HCT116 (cell line): ENCODE results near the gene SH3GLB2. TPM values are rescaled to one million over a fixed set of nuclear protein-coding genes. Genes with fewer than 3 reads are reported as not detected.
A peak's percentile ranks its signal among the peaks of the same experiment; 100 is the strongest.

Experiments used
- ATAC-seq: fragments of 200-7000 bp; cut with Tn5 transposase; 2 replicates; pipeline ENCODE4 v1.9.1; 2020; ENCODE audit warnings: mild to moderate bottlenecking, moderate library complexity
- BruUV-seq: library from RNA; stranded (reverse); fragments of 400-500 nt; replicated peaks from 2 replicates; lab custom pipeline; 2021; lab: Mats Ljungman, UMichigan
- CTCF ChIA-PET: fragments of 300-600 bp; sonication (Branson Sonifier 250); formaldehyde crosslinking; loops from one replicate; lab custom pipeline; 2021; ENCODE audit warnings: antibody characterized with exemption; lab: Charles Lee
- POLR2A ChIA-PET: fragments of 300-600, 350-600 bp; sonication (Branson Sonifier 250); formaldehyde crosslinking; loops from one replicate; lab custom pipeline; 2021; ENCODE audit warnings: antibody characterized with exemption; lab: Charles Lee
- RAD21 ChIA-PET, 2 experiments: fragments of 300-600 bp; sonication (Branson Sonifier 250); formaldehyde crosslinking; loops; one replicate each; lab custom pipeline; 2023; ENCODE audit warnings: low total read pairs in 2 of 2; ENCODE audit not compliant: uncharacterized antibody in 2 of 2, unreplicated experiment in 2 of 2, low non-redundant PET in 1 of 2; lab: Charles Lee
- DNase-seq: peaks from one replicate; pipeline ENCODE4 v3.0.0-alpha.2; 2010; ENCODE audit warnings: low read depth, low spot score
- H2AFZ ChIP-seq: fragments of 200-600 bp; shearing (Covaris generic), sonication (generic); 2 replicates; pipeline ENCODE4 v1.6.1; 2017; ENCODE audit warnings: low read depth, mixed run types, mixed read lengths, antibody characterized with exemption, low read length; ENCODE audit not compliant: poor library complexity, severe bottlenecking
- H3K27ac ChIP-seq: 2 replicates; pipeline ENCODE4 v1.5.1; 2012; ENCODE audit warnings: low read depth, low read length
- H3K27me3 ChIP-seq: fragments of 200-600 bp; sonication (generic); 2 replicates; pipeline ENCODE4 v1.6.1; 2016; ENCODE audit warnings: mixed run types, low read length, mixed read lengths; ENCODE audit not compliant: insufficient read depth
- H3K36me3 ChIP-seq, 2 experiments: fragments of 200-500 bp in 1 of 2; fragments of 200-600 bp in 1 of 2; sonication (Bioruptor generic) in 1 of 2; sonication (generic) in 1 of 2; 2 replicates each; pipeline versions ENCODE4 v1.5.1 to v1.6.1; 2014 to 2016; ENCODE audit warnings: low read length in 2 of 2, inconsistent platforms in 1 of 2, mixed read lengths in 1 of 2, mixed run types in 1 of 2; ENCODE audit not compliant: insufficient read depth in 2 of 2, control insufficient read depth in 1 of 2
- H3K4me1 ChIP-seq, 2 experiments: fragments of 200-600 bp in 1 of 2; sonication (generic) in 1 of 2; 2 replicates each; pipeline versions ENCODE4 v1.5.1 to v1.6.1; 2012 to 2017; ENCODE audit warnings: low read length in 2 of 2, inconsistent platforms in 1 of 2, mild to moderate bottlenecking in 1 of 2, mixed read lengths in 1 of 2, mixed run types in 1 of 2, moderate library complexity in 1 of 2; ENCODE audit not compliant: insufficient read depth in 2 of 2, control insufficient read depth in 1 of 2
- H3K4me2 ChIP-seq: fragments of 200-600 bp; sonication (generic); 2 replicates; pipeline ENCODE4 v1.6.1; 2017; ENCODE audit warnings: mixed run types, low read length, mixed read lengths
- H3K4me3 ChIP-seq, 2 experiments: fragments of 200-600 bp in 1 of 2; sonication (generic) in 1 of 2; replicated peaks in 1 of 2; 2 replicates each; pipeline ENCODE4 v1.5.1; 2011 to 2016; ENCODE audit warnings: low read length in 2 of 2, control low read depth in 1 of 2, low read depth in 1 of 2, mild to moderate bottlenecking in 1 of 2, mixed read lengths in 1 of 2, mixed run types in 1 of 2
- H3K79me2 ChIP-seq: fragments of 200-600 bp; sonication (generic); 2 replicates; pipeline ENCODE4 v1.6.1; 2017; ENCODE audit warnings: mild to moderate bottlenecking, mixed run types, low read length, moderate library complexity, mixed read lengths; ENCODE audit not compliant: insufficient read depth
- H3K9ac ChIP-seq: fragments of 200-600 bp; sonication (generic); 2 replicates; pipeline ENCODE4 v1.6.1; 2016; ENCODE audit warnings: low read length, mixed read lengths
- H3K9me2 ChIP-seq: fragments of 200-600 bp; sonication (generic), shearing (Covaris generic); 2 replicates; pipeline ENCODE4 v1.6.1; 2017; ENCODE audit warnings: mixed run types, mild to moderate bottlenecking, moderate library complexity; ENCODE audit not compliant: insufficient read depth
- H3K9me3 ChIP-seq, 2 experiments: fragments of 200-500 bp in 1 of 2; fragments of 200-600 bp in 1 of 2; sonication (Bioruptor generic) in 1 of 2; sonication (generic) in 1 of 2; 2 replicates each; pipeline ENCODE4 v1.6.1; 2014 to 2017; ENCODE audit warnings: low read length in 2 of 2, mixed read lengths in 2 of 2, inconsistent platforms in 1 of 2, low read depth in 1 of 2, mild to moderate bottlenecking in 1 of 2, mixed run types in 1 of 2, moderate library complexity in 1 of 2; ENCODE audit not compliant: control insufficient read depth in 1 of 2, insufficient read depth in 1 of 2
- H4K20me1 ChIP-seq: fragments of 200-600 bp; sonication (generic), shearing (Covaris generic); 2 replicates; pipeline ENCODE4 v1.6.1; 2017; ENCODE audit warnings: mixed run types, mild to moderate bottlenecking, moderate library complexity; ENCODE audit not compliant: insufficient read depth
- ELF1 ChIP-seq: IDR thresholded peaks from 2 replicates; pipeline ENCODE4 v1.6.1; 2012; ENCODE audit warnings: low read depth, borderline replicate concordance
- EZH2 ChIP-seq: fragments of 200-600 bp; sonication (generic); IDR thresholded peaks from 2 replicates; pipeline ENCODE4 v1.6.1; 2017; ENCODE audit warnings: antibody characterized with exemption, mixed run types
- EZH2phosphoT487 ChIP-seq: fragments of 200-600 bp; IDR thresholded peaks from 2 replicates; pipeline ENCODE4 v1.6.1; 2018; ENCODE audit warnings: antibody characterized with exemption, borderline replicate concordance
- RAD21 ChIP-seq: IDR thresholded peaks from 2 replicates; pipeline ENCODE4 v1.6.1; 2012; ENCODE audit warnings: low read depth, mild to moderate bottlenecking
- SIN3A ChIP-seq: IDR thresholded peaks from 2 replicates; pipeline ENCODE4 v1.6.1; 2012; ENCODE audit warnings: low read depth
- SP1 ChIP-seq: IDR thresholded peaks from 2 replicates; pipeline ENCODE4 v1.6.1; 2012; ENCODE audit warnings: low read depth
- YY1 ChIP-seq: IDR thresholded peaks from 2 replicates; pipeline ENCODE4 v1.6.1; 2011; ENCODE audit warnings: low read length, low read depth, moderate library complexity, mild to moderate bottlenecking; ENCODE audit not compliant: insufficient replicate concordance; ENCODE audit errors: extremely low read depth
- ZFX ChIP-seq: fragments of 450-650 bp; IDR thresholded peaks from 2 replicates; pipeline ENCODE4 v1.6.1; 2017
- intact Hi-C: fragments of 100-400 bp; cut with micrococcal nuclease; formaldehyde crosslinking; loops from 2 replicates; pipeline ENCODE4 v1.10.0; 2022
- total RNA-seq: library from RNA; stranded (reverse); gene quantifications from one replicate; pipeline ENCODE4 v1.2.1, GENCODE V29; 2021; ENCODE audit not compliant: unreplicated experiment

SH3GLB2 gene
- total RNA-seq, 1 experiment from 2014 or later, result 87.9 TPM

DNA sequence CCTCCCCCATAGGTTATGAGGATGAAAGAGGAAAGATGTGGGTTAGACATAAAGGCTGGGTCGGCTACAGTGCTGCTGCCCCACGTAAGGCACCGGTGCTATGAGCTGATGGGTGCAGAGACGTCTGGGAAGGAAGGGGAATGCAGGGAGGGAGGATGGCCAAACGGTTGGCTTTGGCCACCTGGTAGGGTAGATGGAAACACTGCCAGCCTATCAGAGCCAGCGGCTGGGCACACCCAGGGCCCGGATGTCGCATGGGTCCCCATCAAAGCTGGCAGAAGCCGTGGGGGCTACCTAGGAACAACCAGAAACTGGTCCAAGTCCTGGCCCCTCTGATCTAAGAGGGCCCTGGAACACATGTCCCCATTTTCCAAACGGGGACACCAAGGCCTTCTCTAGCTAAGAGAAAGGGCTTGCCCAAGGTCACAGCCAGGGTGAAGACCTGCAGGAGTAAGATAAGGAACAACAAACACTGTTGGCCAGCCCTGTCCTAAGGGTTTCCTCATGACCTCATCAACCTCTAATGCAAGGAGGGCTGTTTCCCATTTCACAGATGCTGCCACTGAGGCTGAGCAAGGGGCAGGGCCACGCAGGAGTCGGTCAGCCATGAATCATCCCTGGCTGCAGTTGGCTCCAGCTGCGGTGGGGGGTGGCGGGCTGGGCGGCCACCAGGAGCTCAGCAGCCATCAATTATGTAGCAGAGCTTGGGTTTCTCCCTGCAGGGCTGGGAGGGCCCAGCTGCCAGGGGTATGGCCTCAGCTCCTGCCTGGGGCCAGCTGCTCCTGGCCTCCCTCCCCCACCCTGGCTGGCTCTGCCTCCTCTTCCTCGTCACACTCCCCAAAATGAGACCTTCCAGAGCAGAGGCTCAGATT lies 4.9 kb downstream of the SH3GLB2 start:
- DNase-seq, result no peak
- no peak overlapping the region for H3K9ac ChIP-seq
- H3K9me2 ChIP-seq, result no peaks in the 10 kb centered on the region
- H3K9me3 ChIP-seq, result no peaks in the 10 kb centered on the region
- H2AFZ ChIP-seq, result no peak overlapping the region
- H3K4me2 ChIP-seq, result peak overlapping the region; percentile 42
- ATAC-seq, result no peak
- H3K79me2 ChIP-seq, result peaks cover 43% of the 10 kb centered on the region
- H3K27me3 ChIP-seq, result no peaks in the 10 kb centered on the region
- TF ChIP-seq YY1 (no peak), RAD21 (no peak), ZFX (no peak), ELF1 (no peak)
- H3K4me1 ChIP-seq, result peaks cover 22 to 44% of the 10 kb centered on the region in 2 experiments; a peak in 3 of 4 replicates
- POLR2A ChIA-PET, result interaction anchor here (0.7 kb wide), 1 partner anchor 511 kb away, joined by 4 read pairs; no protein-coding TSS in a partner anchor
- H4K20me1 ChIP-seq, result no peaks in the 10 kb centered on the region; the same call in 1 of the 2 replicates
- H3K27ac ChIP-seq, result no peak overlapping the region
- intact Hi-C loops, result no loop called here
- RAD21 ChIA-PET, result no interaction called here
- H3K4me3 ChIP-seq, result no peak overlapping the region
- H3K36me3 ChIP-seq, result peaks cover 0 to 3% of the 10 kb centered on the region in 2 experiments; a peak in 1 of 4 replicates
- CTCF ChIA-PET, result interaction anchor here (1.1 kb wide), 1 partner anchor 17 kb away, joined by 3 read pairs; no protein-coding TSS in a partner anchor
- no TSS peak for BruUV-seq

DNA sequence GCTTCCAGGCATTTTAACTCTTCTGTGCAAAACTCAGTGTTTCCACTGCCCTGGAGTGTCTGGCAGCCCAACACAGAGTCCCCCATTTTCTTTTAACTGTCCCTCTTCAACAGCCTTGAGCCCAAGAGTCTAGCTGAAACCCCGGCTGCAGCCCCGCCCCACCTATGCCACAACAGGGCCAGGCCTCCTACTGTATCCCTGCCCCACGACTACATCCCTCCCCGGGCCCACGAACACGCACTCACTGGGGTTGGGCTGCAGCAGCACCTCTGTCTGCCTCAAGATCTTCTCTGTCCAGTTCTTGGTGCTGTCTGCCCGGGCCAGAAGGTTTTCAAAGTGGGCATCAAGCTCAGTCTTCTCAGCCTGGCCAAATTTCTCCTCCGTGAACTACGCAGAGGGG lies 6.1 kb downstream of the SH3GLB2 start:
- Histone ChIP-seq H3K79me2 (peaks cover 36% of the 10 kb centered on the region), H3K4me3 (no peak overlapping the region), H3K9me3 (no peaks in the 10 kb centered on the region), H3K27ac (no peak overlapping the region), H3K9ac (no peak overlapping the region), H3K9me2 (no peaks in the 10 kb centered on the region), H3K4me2 (no peak overlapping the region), H3K4me1 (peaks cover 19 to 38% of the 10 kb centered on the region in 2 experiments; a peak in 3 of 4 replicates), H2AFZ (no peak overlapping the region), H4K20me1 (no peaks in the 10 kb centered on the region; the same call in 1 of the 2 replicates), H3K36me3 (peaks cover 3% of the 10 kb centered on the region in 2 experiments; a peak in 1 of 4 replicates), H3K27me3 (no peaks in the 10 kb centered on the region)
- ChIA-PET RAD21 (no interaction called here), CTCF (no interaction called here), POLR2A (no interaction called here)
- no peak for DNase-seq
- intact Hi-C loops, result no loop called here
- TF ChIP-seq SP1, result no peak
- TF ChIP-seq EZH2phosphoT487, result no peak
- no peak for TF ChIP-seq RAD21
- no peak for TF ChIP-seq EZH2
- no peak for TF ChIP-seq SIN3A
- ATAC-seq, result no peak
- BruUV-seq, result no TSS peak
